Cardiac fibroblast (primary cell): ENCODE measurements around the gene NKX3-2.

Experiments
- DNase-seq, 2 donors: peaks; one replicate each; pipeline versions ENCODE4 v3.0.0 to v3.0.0-alpha.2; 2010; ENCODE audit warnings: low read depth in 2 of 2
- H3K4me3 ChIP-seq, 2 donors: replicated peaks in 1 of 2; 1 replicate in 1 of 2; 2 replicates in 1 of 2; pipeline ENCODE4 v1.5.1; 2011; ENCODE audit warnings: low read depth in 2 of 2, low read length in 2 of 2, mild to moderate bottlenecking in 2 of 2, moderate library complexity in 1 of 2
- CTCF ChIP-seq: IDR thresholded peaks from one replicate; pipeline ENCODE4 v1.5.1; 2011; ENCODE audit warnings: low read depth, mild to moderate bottlenecking, low read length, inconsistent platforms

Gene NKX3-2

GRCh38 chr4:13543839-13544605 is at the start of gene NKX3-2:
Gene NKX3-2, minus strand, starts transcription at chr4:13544508. Its CDS starts 94 bp downstream, at chr4:13544414.
- DNase-seq, result peak in 1 of 2 donors; percentile 24
- H3K4me3 ChIP-seq, result peak within 1 kb of the TSS; percentile 60 to 64
- no peak for TF ChIP-seq CTCF

GRCh38 chr4:13592220-13592619 is 47.9 kb upstream of the NKX3-2 start:
- no peak for TF ChIP-seq CTCF
- DNase-seq, result no peak
- no peak overlapping the region for H3K4me3 ChIP-seq

- no peak overlapping the region for H3K4me3 ChIP-seq
- no peak for DNase-seq
- no peak for TF ChIP-seq CTCF
Observed at GRCh38 chr4:13590766-13591165, 46.5 kb upstream of the NKX3-2 start.

GRCh38 chr4:13588954-13589353 is 44.6 kb upstream of the NKX3-2 start:
- no peak for DNase-seq
- TF ChIP-seq CTCF, result no peak
- no peak overlapping the region for H3K4me3 ChIP-seq

- TF ChIP-seq CTCF, result no peak
- DNase-seq, result peak in 1 of 2 donors; percentile 48
- H3K4me3 ChIP-seq, result no peak overlapping the region
Observed at GRCh38 chr4:13584481-13584880, 40.2 kb upstream of the NKX3-2 start.

GRCh38 chr4:13580036-13580435 is 35.7 kb upstream of the NKX3-2 start:
- no peak for DNase-seq
- TF ChIP-seq CTCF, result no peak
- H3K4me3 ChIP-seq, result no peak overlapping the region

GRCh38 chr4:13577660-13578059 is 33.4 kb upstream of the NKX3-2 start:
- TF ChIP-seq CTCF, result no peak
- DNase-seq, result no peak
- H3K4me3 ChIP-seq, result no peak overlapping the region
